Measurements from ENCODE around the gene GBP5. TPM values are rescaled to one million over a fixed set of nuclear protein-coding genes. Genes with fewer than 3 reads are reported as not detected.
"Not testable (repeated sequence)": the region's sequence is repeated elsewhere in the genome, so short reads cannot be mapped to it uniquely, and the experiment has no call there.

Gene GBP5
- total RNA-seq, 1 donor from 2014 or later, result 0.94 TPM

GRCh38 chr1:89286549-89287180 is 14.0 kb upstream of the GBP5 start:
- no peak for DNase-seq (ENCODE audit: low spot score)
- intact Hi-C loops (cut with DNase I), result no loop called here

- intact Hi-C loops (cut with DNase I), result no loop called here
Observed at GRCh38 chr1:89285745-89286380, 13.2 kb upstream of the GBP5 start.

GRCh38 chr1:89284078-89284763 is 11.6 kb upstream of the GBP5 start:
- intact Hi-C loops (cut with DNase I); DNase-seq (ENCODE audit: low spot score): not testable (repeated sequence)

More at GRCh38 chr1:89285745-89286380, 13.2 kb upstream of the GBP5 start:
- no peak for DNase-seq (ENCODE audit: low spot score)

- intact Hi-C loops (cut with DNase I), result no loop called here
- DNase-seq (ENCODE audit: low spot score), result no peak
Observed at GRCh38 chr1:89280766-89281165, 8.1 kb upstream of the GBP5 start.

- intact Hi-C loops (cut with DNase I), result no loop called here
Observed at GRCh38 chr1:89279011-89279466, 6.4 kb upstream of the GBP5 start.

GRCh38 chr1:89277725-89278124 is 5.1 kb upstream of the GBP5 start:
- no peak for DNase-seq (ENCODE audit: low spot score)
- intact Hi-C loops (cut with DNase I), result no loop called here

More at GRCh38 chr1:89279011-89279466, 6.4 kb upstream of the GBP5 start:
- no peak for DNase-seq (ENCODE audit: low spot score)

- intact Hi-C loops (cut with DNase I), result no loop called here
- no peak for DNase-seq (ENCODE audit: low spot score)
Observed at GRCh38 chr1:89276690-89277089, 4.0 kb upstream of the GBP5 start.

GRCh38 chr1:89274411-89274857 is 1.8 kb upstream of the GBP5 start:
- intact Hi-C loops (cut with DNase I), result no loop called here
- no peak for DNase-seq (ENCODE audit: low spot score)

- intact Hi-C loops (cut with DNase I), result no loop called here
- DNase-seq (ENCODE audit: low spot score), result no peak
Observed at GRCh38 chr1:89273324-89273778, 691 bp upstream of the GBP5 start.

- intact Hi-C loops (cut with DNase I), result no loop called here
Observed at GRCh38 chr1:89271341-89272015, 1.2 kb downstream of the GBP5 start.

GRCh38 chr1:89270423-89270822 is 2.2 kb downstream of the GBP5 start:
- DNase-seq (ENCODE audit: low spot score), result no peak
- intact Hi-C loops (cut with DNase I), result no loop called here

More at GRCh38 chr1:89271341-89272015, 1.2 kb downstream of the GBP5 start:
- no peak for DNase-seq (ENCODE audit: low spot score)

- no peak for DNase-seq (ENCODE audit: low spot score)
- intact Hi-C loops (cut with DNase I), result no loop called here
Observed at GRCh38 chr1:89269277-89269676, 3.4 kb downstream of the GBP5 start.

- intact Hi-C loops (cut with DNase I), result loop anchor here (5.0 kb wide), 2 partner anchors 50 to 65 kb away; partner anchors contain the start of gene GBP4
Observed at GRCh38 chr1:89262643-89263042, 10.0 kb downstream of the GBP5 start.

GRCh38 chr1:89261926-89262515 is 10.6 kb downstream of the GBP5 start:
- intact Hi-C loops (cut with DNase I), result loop anchor here (5.0 kb wide), 2 partner anchors 50 to 65 kb away; partner anchors contain the start of gene GBP4

More at GRCh38 chr1:89262643-89263042, 10.0 kb downstream of the GBP5 start:
- DNase-seq (ENCODE audit: low spot score), result no peak

GRCh38 chr1:89260566-89261255 is 11.9 kb downstream of the GBP5 start:
- no peak for DNase-seq (ENCODE audit: low spot score)
- intact Hi-C loops (cut with DNase I), result loop anchor here (5.0 kb wide), 2 partner anchors 52 to 63 kb away; partner anchors contain the start of gene GBP4

More at GRCh38 chr1:89261926-89262515, 10.6 kb downstream of the GBP5 start:
- DNase-seq (ENCODE audit: low spot score), result no peak

GRCh38 chr1:89260042-89260441 is 12.6 kb downstream of the GBP5 start:
- DNase-seq (ENCODE audit: low spot score), result no peak
- intact Hi-C loops (cut with DNase I), result loop anchor here (5.0 kb wide), 2 partner anchors 52 to 63 kb away; partner anchors contain the start of gene GBP4

GRCh38 chr1:89259283-89259971 is 13.2 kb downstream of the GBP5 start:
- intact Hi-C loops (cut with DNase I), result no loop called here
- no peak for DNase-seq (ENCODE audit: low spot score)

GRCh38 chr1:89257041-89257440 is 15.6 kb downstream of the GBP5 start:
- DNase-seq (ENCODE audit: low spot score), result no peak
- intact Hi-C loops (cut with DNase I), result no loop called here
